ENCODE results near the gene KRTAP3-2.

The KRTAP3-2 gene

DNA sequence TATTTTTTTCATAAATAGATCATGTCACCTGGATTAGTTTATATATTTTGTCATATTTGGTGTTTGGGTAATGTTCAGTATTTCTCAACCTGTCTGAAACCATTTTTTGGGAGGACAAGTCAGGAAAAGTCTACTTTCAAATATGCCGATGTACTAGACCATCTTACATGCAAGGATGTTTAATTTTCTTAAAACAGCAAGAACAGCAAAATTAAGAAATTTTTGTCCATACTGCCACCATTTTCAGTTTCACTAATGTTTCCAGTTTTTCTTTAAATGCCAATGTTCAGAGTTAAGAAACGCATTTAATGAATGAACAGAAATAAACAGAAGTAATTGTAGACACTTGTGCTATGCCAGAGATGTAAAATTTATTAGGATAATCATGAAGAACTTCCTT lies 6.6 kb downstream of the KRTAP3-2 start:
- no peak overlapping the region for H3K4me3 ChIP-seq (ENCODE audit: severe bottlenecking)
- H3K27ac ChIP-seq (ENCODE audit: poor library complexity, severe bottlenecking) = no peak overlapping the region
- TF ChIP-seq, protein P1, sequence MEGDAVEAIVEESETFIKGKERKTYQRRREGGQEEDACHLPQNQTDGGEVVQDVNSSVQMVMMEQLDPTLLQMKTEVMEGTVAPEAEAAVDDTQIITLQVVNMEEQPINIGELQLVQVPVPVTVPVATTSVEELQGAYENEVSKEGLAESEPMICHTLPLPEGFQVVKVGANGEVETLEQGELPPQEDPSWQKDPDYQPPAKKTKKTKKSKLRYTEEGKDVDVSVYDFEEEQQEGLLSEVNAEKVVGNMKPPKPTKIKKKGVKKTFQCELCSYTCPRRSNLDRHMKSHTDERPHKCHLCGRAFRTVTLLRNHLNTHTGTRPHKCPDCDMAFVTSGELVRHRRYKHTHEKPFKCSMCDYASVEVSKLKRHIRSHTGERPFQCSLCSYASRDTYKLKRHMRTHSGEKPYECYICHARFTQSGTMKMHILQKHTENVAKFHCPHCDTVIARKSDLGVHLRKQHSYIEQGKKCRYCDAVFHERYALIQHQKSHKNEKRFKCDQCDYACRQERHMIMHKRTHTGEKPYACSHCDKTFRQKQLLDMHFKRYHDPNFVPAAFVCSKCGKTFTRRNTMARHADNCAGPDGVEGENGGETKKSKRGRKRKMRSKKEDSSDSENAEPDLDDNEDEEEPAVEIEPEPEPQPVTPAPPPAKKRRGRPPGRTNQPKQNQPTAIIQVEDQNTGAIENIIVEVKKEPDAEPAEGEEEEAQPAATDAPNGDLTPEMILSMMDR (IDR thresholded peaks at IDR 0.05; ENCODE audit: poor library complexity, severe bottlenecking) = no peak
- no peaks in the 10 kb centered on the region for H3K4me1 ChIP-seq (ENCODE audit: insufficient read depth, poor library complexity, severe bottlenecking)
- no peaks in the 10 kb centered on the region for H3K27me3 ChIP-seq (ENCODE audit: insufficient read depth, poor library complexity, severe bottlenecking)
- H3K9me3 ChIP-seq (ENCODE audit: severe bottlenecking) = no peaks in the 10 kb centered on the region
- no peak for DNase-seq (ENCODE audit: low spot score)
- H3K36me3 ChIP-seq (ENCODE audit: low read depth) = no peaks in the 10 kb centered on the region
- ATAC-seq (ENCODE audit: low read depth) = no peak

DNA sequence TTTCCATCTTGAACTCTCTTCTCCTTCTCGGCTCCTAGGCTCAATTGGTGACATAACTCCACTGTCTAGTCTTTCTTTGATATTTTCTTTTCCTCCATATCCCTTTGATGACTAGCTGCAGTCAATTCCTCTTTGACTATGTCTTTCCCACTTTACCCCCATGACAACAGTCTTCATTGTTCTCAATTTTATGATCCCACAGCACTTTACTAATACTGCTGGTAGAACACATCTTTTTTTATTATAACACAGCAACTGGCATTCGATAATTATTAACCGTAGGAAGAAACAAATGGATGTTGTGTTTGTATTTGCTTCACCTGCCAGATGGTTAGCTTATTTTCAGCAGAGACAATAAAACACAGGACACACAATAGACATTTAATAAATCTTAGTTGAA lies 7.0 kb downstream of the KRTAP3-2 start:
- no peak for DNase-seq (ENCODE audit: low spot score)
- Histone ChIP-seq H3K27ac (ENCODE audit: poor library complexity, severe bottlenecking) (no peak overlapping the region), H3K36me3 (ENCODE audit: low read depth) (no peaks in the 10 kb centered on the region), H3K4me1 (ENCODE audit: insufficient read depth, poor library complexity, severe bottlenecking) (no peaks in the 10 kb centered on the region), H3K4me3 (ENCODE audit: severe bottlenecking) (no peak overlapping the region), H3K9me3 (ENCODE audit: severe bottlenecking) (no peaks in the 10 kb centered on the region), H3K27me3 (ENCODE audit: insufficient read depth, poor library complexity, severe bottlenecking) (no peaks in the 10 kb centered on the region)
- TF ChIP-seq, protein P1 (IDR thresholded peaks at IDR 0.05; ENCODE audit: poor library complexity, severe bottlenecking) = no peak
- ATAC-seq (ENCODE audit: low read depth) = no peak

DNA sequence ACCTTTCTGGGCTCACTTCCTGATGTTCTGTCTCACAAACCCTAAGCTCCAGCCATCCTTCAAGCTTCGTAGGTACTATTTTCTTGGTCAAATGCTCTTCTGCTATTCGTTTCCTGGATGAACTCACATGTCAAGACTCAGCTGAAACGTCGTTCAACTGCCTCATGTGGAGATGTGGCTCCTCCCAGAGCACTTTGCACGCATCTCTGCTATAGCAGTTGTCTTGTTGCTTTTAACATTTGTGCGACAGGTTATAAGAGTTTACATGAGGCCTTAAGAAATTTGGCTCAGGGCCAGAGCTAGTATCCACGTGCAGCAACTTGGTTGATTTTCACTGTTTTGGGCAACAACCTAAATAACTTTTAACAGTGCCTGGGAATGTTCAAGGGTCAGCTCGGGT lies 12.8 kb downstream of the KRTAP3-2 start:
- H3K36me3 ChIP-seq (ENCODE audit: low read depth) = no peaks in the 10 kb centered on the region
- H3K4me3 ChIP-seq (ENCODE audit: severe bottlenecking) = no peak overlapping the region
- no peaks in the 10 kb centered on the region for H3K27me3 ChIP-seq (ENCODE audit: insufficient read depth, poor library complexity, severe bottlenecking)
- H3K9me3 ChIP-seq (ENCODE audit: severe bottlenecking) = no peaks in the 10 kb centered on the region
- no peak for ATAC-seq (ENCODE audit: low read depth)
- H3K27ac ChIP-seq (ENCODE audit: poor library complexity, severe bottlenecking) = no peak overlapping the region
- no peaks in the 10 kb centered on the region for H3K4me1 ChIP-seq (ENCODE audit: insufficient read depth, poor library complexity, severe bottlenecking)
- TF ChIP-seq, protein P1 (IDR thresholded peaks at IDR 0.05; ENCODE audit: poor library complexity, severe bottlenecking) = no peak
- DNase-seq (ENCODE audit: low spot score) = no peak

DNA sequence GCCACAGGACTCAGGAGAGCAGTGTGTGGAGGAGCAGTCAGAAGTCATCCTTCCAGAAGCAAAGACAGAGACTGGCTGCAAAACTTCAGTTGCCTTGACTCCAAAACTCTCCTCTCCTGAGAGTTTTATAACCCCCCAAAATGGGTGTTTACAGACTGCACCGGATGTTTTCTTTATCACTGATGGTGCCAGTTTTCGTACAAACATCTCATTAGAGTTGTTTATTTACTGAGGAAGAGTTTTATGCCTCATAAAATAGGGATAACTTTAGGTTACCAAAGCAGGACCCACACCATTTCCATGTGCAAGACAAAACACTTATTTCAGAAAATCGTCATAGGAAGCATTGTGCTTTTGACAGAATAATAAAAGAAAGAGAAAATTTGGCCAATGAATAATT lies 15.5 kb downstream of the KRTAP3-2 start, which contains the start of gene KRT40:
KRT40 (minus strand) TSS at position 101 of the 400 bp plus-strand sequence; CDS start at position 48, 53 bp downstream.
- TF ChIP-seq, protein P1 (IDR thresholded peaks at IDR 0.05; ENCODE audit: poor library complexity, severe bottlenecking) = no peak
- ATAC-seq (ENCODE audit: low read depth) (no peak), DNase-seq (ENCODE audit: low spot score) (no peak)

DNA sequence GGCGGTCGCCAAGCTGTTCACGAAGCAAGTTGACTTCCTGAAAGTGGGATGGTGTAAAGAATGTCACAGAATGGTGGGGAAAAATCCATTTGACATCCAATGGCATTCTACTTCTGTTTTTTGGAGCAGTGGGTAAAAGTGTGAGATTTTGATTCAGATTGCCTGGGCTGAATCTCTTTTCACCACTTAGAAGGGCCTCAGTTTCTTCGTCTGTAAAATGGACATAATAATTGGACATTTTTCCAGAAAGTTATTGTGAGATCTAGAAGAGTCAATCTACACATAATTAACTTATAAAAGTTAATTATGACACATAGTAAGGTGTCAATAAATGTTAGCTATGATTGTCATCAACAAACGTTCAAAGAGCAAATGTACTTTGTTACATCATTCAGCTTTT lies 18.6 kb downstream of the KRTAP3-2 start:
- Histone ChIP-seq H3K4me1 (ENCODE audit: insufficient read depth, poor library complexity, severe bottlenecking) (no peaks in the 10 kb centered on the region), H3K9me3 (ENCODE audit: severe bottlenecking) (no peaks in the 10 kb centered on the region), H3K27ac (ENCODE audit: poor library complexity, severe bottlenecking) (no peak overlapping the region), H3K27me3 (ENCODE audit: insufficient read depth, poor library complexity, severe bottlenecking) (no peaks in the 10 kb centered on the region), H3K4me3 (ENCODE audit: severe bottlenecking) (no peak overlapping the region), H3K36me3 (ENCODE audit: low read depth) (no peaks in the 10 kb centered on the region)
- TF ChIP-seq, protein P1 (IDR thresholded peaks at IDR 0.05; ENCODE audit: poor library complexity, severe bottlenecking) = no peak
- ATAC-seq (ENCODE audit: low read depth) = no peak
- DNase-seq (ENCODE audit: low spot score) = no peak

More for the DNA sequence above, 15.5 kb downstream of the KRTAP3-2 start, which contains the start of gene KRT40:
- Histone ChIP-seq H3K9me3 (ENCODE audit: severe bottlenecking) (no peaks in the 10 kb centered on the region), H3K27me3 (ENCODE audit: insufficient read depth, poor library complexity, severe bottlenecking) (no peaks in the 10 kb centered on the region), H3K4me1 (ENCODE audit: insufficient read depth, poor library complexity, severe bottlenecking) (no peaks in the 10 kb centered on the region), H3K27ac (ENCODE audit: poor library complexity, severe bottlenecking) (no peak within 1 kb of the TSS), H3K4me3 (ENCODE audit: severe bottlenecking) (no peak within 1 kb of the TSS), H3K36me3 (ENCODE audit: low read depth) (no peaks in the 10 kb centered on the region)
